SK-N-SH (cell line): ENCODE measurements around the gene GALNTL6. TPM values are rescaled to one million over a fixed set of nuclear protein-coding genes. Genes with fewer than 3 reads are reported as not detected.

Experiments used
- CTCF ChIA-PET: fragments of 300-600, 350-600 bp; formaldehyde crosslinking; extraction: SDS; loops from one replicate; lab custom pipeline; 2021; lab: Yijun Ruan, JAX
- POLR2A ChIA-PET: fragments of 350-600 bp; sonication (Branson Sonifier 250); formaldehyde crosslinking; extraction: SDS; loops from one replicate; lab custom pipeline; 2020; ENCODE audit warnings: antibody characterized with exemption, inconsistent platforms; lab: Yijun Ruan, JAX
- DNase-seq: peaks from one replicate; pipeline ENCODE4 v3.0.0; 2012
- H2AFZ ChIP-seq: fragments of 200-600 bp; sonication (generic); 2 replicates; pipeline ENCODE4 v1.8.1; 2016; ENCODE audit warnings: antibody characterized with exemption, mild to moderate bottlenecking, low read depth
- H3F3A ChIP-seq: fragments of 200-600 bp; sonication (generic); replicated peaks from 2 replicates; pipeline ENCODE3; 2016; ENCODE audit warnings: antibody characterized with exemption, mild to moderate bottlenecking; ENCODE audit not compliant: insufficient read depth
- H3K27ac ChIP-seq, 2 experiments: fragments of 200-500 bp in 1 of 2; fragments of 200-600 bp in 1 of 2; sonication (Bioruptor generic) in 1 of 2; sonication (generic), shearing (Covaris generic) in 1 of 2; 2 replicates each; pipeline versions ENCODE4 v1.5.1 to v1.6.1; 2014 to 2016; ENCODE audit warnings: low read depth in 2 of 2, inconsistent platforms in 1 of 2, low read length in 1 of 2, mild to moderate bottlenecking in 1 of 2, mixed read lengths in 1 of 2
- H3K27me3 ChIP-seq: fragments of 200-600 bp; sonication (generic), shearing (Covaris generic); 2 replicates; pipeline ENCODE4 v1.6.1; 2016; ENCODE audit warnings: mixed run types; ENCODE audit not compliant: insufficient read depth
- H3K36me3 ChIP-seq, 2 experiments: fragments of 200-500 bp in 1 of 2; fragments of 200-600 bp in 1 of 2; sonication (Bioruptor generic) in 1 of 2; sonication (generic) in 1 of 2; replicated peaks in 1 of 2; 2 replicates each; pipeline versions ENCODE3 to v1.5.1; 2014 to 2016; ENCODE audit warnings: low read length in 1 of 2, mild to moderate bottlenecking in 1 of 2; ENCODE audit not compliant: insufficient read depth in 2 of 2, control insufficient read depth in 1 of 2
- H3K4me1 ChIP-seq, 2 experiments: fragments of 200-500 bp in 1 of 2; fragments of 200-600 bp in 1 of 2; sonication (Bioruptor generic) in 1 of 2; sonication (generic), shearing (Covaris generic) in 1 of 2; 2 replicates each; pipeline versions ENCODE4 v1.5.1 to v1.6.1; 2014 to 2016; ENCODE audit warnings: low read depth in 1 of 2, low read length in 1 of 2, mixed run types in 1 of 2; ENCODE audit not compliant: insufficient read depth in 2 of 2, control insufficient read depth in 1 of 2
- H3K4me2 ChIP-seq: fragments of 200-600 bp; sonication (generic), shearing (Covaris generic); 2 replicates; pipeline ENCODE4 v1.6.1; 2017; ENCODE audit warnings: mixed run types
- H3K4me3 ChIP-seq, 2 experiments: fragments of 200-500 bp in 1 of 2; fragments of 200-600 bp in 1 of 2; sonication (Bioruptor generic) in 1 of 2; sonication (generic), shearing (Covaris generic) in 1 of 2; 2 replicates each; pipeline versions ENCODE4 v1.5.1 to v1.8.1; 2014 to 2016; ENCODE audit warnings: low read depth in 2 of 2, inconsistent platforms in 1 of 2, low read length in 1 of 2, mild to moderate bottlenecking in 1 of 2, mixed read lengths in 1 of 2, moderate library complexity in 1 of 2
- H3K79me2 ChIP-seq: fragments of 200-600 bp; sonication (generic); 2 replicates; pipeline ENCODE4 v1.8.1; 2017; ENCODE audit warnings: mild to moderate bottlenecking; ENCODE audit not compliant: insufficient read depth
- H3K9ac ChIP-seq: fragments of 200-600 bp; sonication (generic); 2 replicates; pipeline ENCODE4 v1.6.1; 2017; ENCODE audit warnings: mixed run types
- H3K9me2 ChIP-seq: fragments of 200-600 bp; sonication (generic); 2 replicates; pipeline ENCODE4 v1.6.1; 2017; ENCODE audit warnings: mixed run types
- H3K9me3 ChIP-seq: fragments of 200-600 bp; sonication (generic); 2 replicates; pipeline ENCODE4 v1.6.1; 2017; ENCODE audit warnings: mixed run types, mild to moderate bottlenecking, moderate library complexity
- H4K20me1 ChIP-seq: fragments of 200-600 bp; sonication (generic); 2 replicates; pipeline ENCODE4 v1.6.1; 2017; ENCODE audit warnings: mild to moderate bottlenecking, mixed run types; ENCODE audit not compliant: insufficient read depth
- CHD2 ChIP-seq: fragments of 150-350 bp; IDR thresholded peaks from 2 replicates; pipeline ENCODE4 v1.6.1; 2018; ENCODE audit warnings: low read length; ENCODE audit not compliant: partially characterized antibody
- EP300 ChIP-seq, 2 experiments: IDR thresholded peaks; 2 replicates each; pipeline versions ENCODE4 v1.4.0 to v1.6.1; 2012; ENCODE audit warnings: borderline replicate concordance in 1 of 2, low read depth in 1 of 2, low read length in 1 of 2
- FOSL2 ChIP-seq: IDR thresholded peaks from 2 replicates; pipeline ENCODE4 v1.4.0; 2012; ENCODE audit warnings: low read depth, mild to moderate bottlenecking, moderate library complexity, borderline replicate concordance
- FOXJ3 ChIP-seq: sonication (generic); formaldehyde crosslinking; IDR thresholded peaks from 2 replicates; pipeline ENCODE4 v1.5.1; 2020; ENCODE audit warnings: mild to moderate bottlenecking, missing genetic modification reagents
- FOXM1 ChIP-seq: IDR thresholded peaks from 2 replicates; pipeline ENCODE4 v1.4.0; 2012; ENCODE audit warnings: low read depth, mild to moderate bottlenecking
- GABPA ChIP-seq: IDR thresholded peaks from 2 replicates; pipeline ENCODE4 v1.4.0; 2012; ENCODE audit warnings: low read depth, mild to moderate bottlenecking
- MEF2A ChIP-seq: IDR thresholded peaks from 2 replicates; pipeline ENCODE4 v1.4.0; 2012; ENCODE audit warnings: low read depth, borderline replicate concordance
- NFIC ChIP-seq: IDR thresholded peaks from 2 replicates; pipeline ENCODE4 v1.4.0; 2012; ENCODE audit warnings: borderline replicate concordance
- NRF1 ChIP-seq: IDR thresholded peaks from 2 replicates; pipeline ENCODE4 v1.6.1; 2012; ENCODE audit warnings: low read depth, mild to moderate bottlenecking, low read length
- RAD21 ChIP-seq: IDR thresholded peaks from 2 replicates; pipeline ENCODE4 v1.6.1; 2012; ENCODE audit warnings: mild to moderate bottlenecking, low read length
- RCOR1 ChIP-seq: fragments of 150-350 bp; IDR thresholded peaks from 2 replicates; pipeline ENCODE4 v1.6.1; 2017; ENCODE audit warnings: antibody characterized with exemption, low read length
- RXRA ChIP-seq: IDR thresholded peaks from 2 replicates; pipeline ENCODE4 v1.4.0; 2012; ENCODE audit warnings: low read depth, mild to moderate bottlenecking, borderline replicate concordance
- SIN3A ChIP-seq: IDR thresholded peaks from 2 replicates; pipeline ENCODE4 v1.6.1; 2012; ENCODE audit warnings: low read depth, mild to moderate bottlenecking, low read length, moderate library complexity, borderline replicate concordance
- SMC3 ChIP-seq: IDR thresholded peaks from 2 replicates; pipeline ENCODE4 v1.6.1; 2012; ENCODE audit warnings: low read depth, low read length, improper control_type of control experiment
- TAF1 ChIP-seq: IDR thresholded peaks from 2 replicates; pipeline ENCODE4 v1.6.1; 2012; ENCODE audit warnings: low read depth, mild to moderate bottlenecking, low read length, moderate library complexity, borderline replicate concordance
- TCF12 ChIP-seq: IDR thresholded peaks from 2 replicates; pipeline ENCODE4 v1.4.0; 2012
- YY1 ChIP-seq: IDR thresholded peaks from 2 replicates; pipeline ENCODE4 v1.4.0; 2012; ENCODE audit warnings: low read depth, mild to moderate bottlenecking
- WGBS: methylation state at CpG from one replicate; pipeline ENCODE4 v1.1.6; 2017; ENCODE audit warnings: low lambda C conversion rate; 5-methylcytosine and 5-hydroxymethylcytosine counted together
- polyA plus RNA-seq, 3 experiments: library from polyadenylated mRNA; depleted of rRNA; stranded (reverse); fragments of >200 nt; gene quantifications; 2 replicates each; pipeline ENCODE4 v1.2.3, GENCODE V29; 2012
- TF ChIP-seq, protein P1 (sequence below): fragments of 150-350 bp; IDR thresholded peaks from 2 replicates; pipeline ENCODE4 v1.6.1; 2016; ENCODE audit warnings: mild to moderate bottlenecking, low read depth, low read length
- TF ChIP-seq, protein P2 (sequence below): IDR thresholded peaks from 2 replicates; pipeline ENCODE4 v1.6.1; 2012; ENCODE audit warnings: mild to moderate bottlenecking, low read depth, low read length, moderate library complexity
- TF ChIP-seq, protein P3 (sequence below): IDR thresholded peaks from 2 replicates; pipeline ENCODE4 v1.4.0; 2012; ENCODE audit warnings: low read depth
- TF ChIP-seq, protein P4 (sequence below): IDR thresholded peaks from 2 replicates; pipeline ENCODE4 v1.4.0; 2012; ENCODE audit warnings: low read depth, borderline replicate concordance
- TF ChIP-seq, protein P5 (sequence below): fragments of 150-350 bp; IDR thresholded peaks from 2 replicates; pipeline ENCODE4 v1.6.1; 2017; ENCODE audit warnings: antibody characterized with exemption, low read length, low read depth, borderline replicate concordance

GALNTL6 gene
- polyA plus RNA-seq, 1 of the 3 experiments (the other 2 are of a cell fraction) = 0.07 TPM

DNA sequence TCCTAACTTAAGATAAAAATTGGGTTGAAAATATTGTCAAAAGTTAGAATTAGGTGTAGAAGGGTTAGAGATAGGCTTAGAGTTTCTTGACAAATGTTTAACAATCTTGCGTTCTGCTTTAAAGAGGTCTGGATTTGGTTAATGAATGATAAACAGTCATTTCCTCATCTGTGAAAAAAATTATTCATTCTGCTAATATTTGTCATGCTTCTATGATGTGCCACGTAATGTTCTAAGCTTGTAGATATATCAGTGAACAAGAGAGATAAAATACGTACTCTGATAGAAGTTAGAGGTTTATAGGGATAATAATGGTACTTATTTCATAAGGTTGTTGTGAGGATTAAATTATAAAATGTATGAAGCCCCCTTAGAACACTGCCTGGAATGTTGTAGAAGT is 912.4 kb downstream of the GALNTL6 start:
- no peak overlapping the region for H3K4me3 ChIP-seq
- no peak for DNase-seq

DNA sequence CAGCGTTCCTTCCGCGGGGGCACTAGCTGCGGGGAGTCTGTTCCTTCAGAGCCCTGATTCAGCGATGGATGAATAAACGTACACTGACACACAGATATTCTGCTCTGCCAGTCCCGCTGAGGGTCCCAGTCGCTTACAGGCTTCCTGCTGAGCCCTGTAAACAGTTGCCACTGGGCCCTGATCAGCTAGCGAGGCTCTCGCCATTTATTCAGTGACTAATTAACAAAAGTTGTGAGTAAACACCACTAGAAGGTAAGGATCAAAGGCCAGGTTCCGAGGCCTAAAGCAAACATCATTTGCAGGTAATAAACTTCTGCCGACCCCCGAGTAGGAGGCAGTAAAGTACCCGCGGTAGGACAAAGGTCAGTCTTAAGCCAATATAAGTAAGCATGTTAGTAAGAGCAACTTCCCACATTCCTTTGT is 912.8 kb downstream of the GALNTL6 start:
- POLR2A ChIA-PET = no interaction called here
- H3F3A ChIP-seq = no peaks in the 10 kb centered on the region
- CTCF ChIA-PET = no interaction called here

More for the DNA sequence above, 912.4 kb downstream of the GALNTL6 start:
- Histone ChIP-seq H3K9me3 (no peaks in the 10 kb centered on the region), H3K36me3 (no peaks in the 10 kb centered on the region), H3K79me2 (no peaks in the 10 kb centered on the region), H3K4me1 (no peaks in the 10 kb centered on the region), H3K9me2 (no peaks in the 10 kb centered on the region), H2AFZ (peak overlapping the region; percentile 49; the same call in 1 of the 2 replicates), H3K9ac (no peak overlapping the region), H3K4me2 (no peak overlapping the region), H4K20me1 (no peaks in the 10 kb centered on the region), H3F3A (no peaks in the 10 kb centered on the region), H3K27ac (no peak overlapping the region), H3K27me3 (no peaks in the 10 kb centered on the region)
- WGBS = 26% methylated on average over 3 of the region's 3 CpGs
- TF ChIP-seq EP300 (IDR thresholded peaks at IDR 0.05; ENCODE audit: borderline replicate concordance in 1 of 2, low read depth in 1 of 2, low read length in 1 of 2) (no peak), RXRA (no peak), SIN3A (no peak), FOXM1 (no peak), TCF12 (no peak), RCOR1 (no peak), NRF1 (no peak), SMC3 (no peak), NFIC (no peak), TAF1 (no peak), CHD2 (no peak), GABPA (no peak), FOXJ3 (CRISPR knock-in tag) (no peak), MEF2A (no peak), RAD21 (no peak)
- TF ChIP-seq, protein P1, sequence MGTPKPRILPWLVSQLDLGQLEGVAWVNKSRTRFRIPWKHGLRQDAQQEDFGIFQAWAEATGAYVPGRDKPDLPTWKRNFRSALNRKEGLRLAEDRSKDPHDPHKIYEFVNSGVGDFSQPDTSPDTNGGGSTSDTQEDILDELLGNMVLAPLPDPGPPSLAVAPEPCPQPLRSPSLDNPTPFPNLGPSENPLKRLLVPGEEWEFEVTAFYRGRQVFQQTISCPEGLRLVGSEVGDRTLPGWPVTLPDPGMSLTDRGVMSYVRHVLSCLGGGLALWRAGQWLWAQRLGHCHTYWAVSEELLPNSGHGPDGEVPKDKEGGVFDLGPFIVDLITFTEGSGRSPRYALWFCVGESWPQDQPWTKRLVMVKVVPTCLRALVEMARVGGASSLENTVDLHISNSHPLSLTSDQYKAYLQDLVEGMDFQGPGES = no peak
- TF ChIP-seq, protein P2, sequence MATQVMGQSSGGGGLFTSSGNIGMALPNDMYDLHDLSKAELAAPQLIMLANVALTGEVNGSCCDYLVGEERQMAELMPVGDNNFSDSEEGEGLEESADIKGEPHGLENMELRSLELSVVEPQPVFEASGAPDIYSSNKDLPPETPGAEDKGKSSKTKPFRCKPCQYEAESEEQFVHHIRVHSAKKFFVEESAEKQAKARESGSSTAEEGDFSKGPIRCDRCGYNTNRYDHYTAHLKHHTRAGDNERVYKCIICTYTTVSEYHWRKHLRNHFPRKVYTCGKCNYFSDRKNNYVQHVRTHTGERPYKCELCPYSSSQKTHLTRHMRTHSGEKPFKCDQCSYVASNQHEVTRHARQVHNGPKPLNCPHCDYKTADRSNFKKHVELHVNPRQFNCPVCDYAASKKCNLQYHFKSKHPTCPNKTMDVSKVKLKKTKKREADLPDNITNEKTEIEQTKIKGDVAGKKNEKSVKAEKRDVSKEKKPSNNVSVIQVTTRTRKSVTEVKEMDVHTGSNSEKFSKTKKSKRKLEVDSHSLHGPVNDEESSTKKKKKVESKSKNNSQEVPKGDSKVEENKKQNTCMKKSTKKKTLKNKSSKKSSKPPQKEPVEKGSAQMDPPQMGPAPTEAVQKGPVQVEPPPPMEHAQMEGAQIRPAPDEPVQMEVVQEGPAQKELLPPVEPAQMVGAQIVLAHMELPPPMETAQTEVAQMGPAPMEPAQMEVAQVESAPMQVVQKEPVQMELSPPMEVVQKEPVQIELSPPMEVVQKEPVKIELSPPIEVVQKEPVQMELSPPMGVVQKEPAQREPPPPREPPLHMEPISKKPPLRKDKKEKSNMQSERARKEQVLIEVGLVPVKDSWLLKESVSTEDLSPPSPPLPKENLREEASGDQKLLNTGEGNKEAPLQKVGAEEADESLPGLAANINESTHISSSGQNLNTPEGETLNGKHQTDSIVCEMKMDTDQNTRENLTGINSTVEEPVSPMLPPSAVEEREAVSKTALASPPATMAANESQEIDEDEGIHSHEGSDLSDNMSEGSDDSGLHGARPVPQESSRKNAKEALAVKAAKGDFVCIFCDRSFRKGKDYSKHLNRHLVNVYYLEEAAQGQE = no peak
- TF ChIP-seq, protein P3, sequence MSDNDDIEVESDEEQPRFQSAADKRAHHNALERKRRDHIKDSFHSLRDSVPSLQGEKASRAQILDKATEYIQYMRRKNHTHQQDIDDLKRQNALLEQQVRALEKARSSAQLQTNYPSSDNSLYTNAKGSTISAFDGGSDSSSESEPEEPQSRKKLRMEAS = no peak
- POLR2A ChIA-PET = no interaction called here
- CTCF ChIA-PET = no interaction called here

More for the DNA sequence above, 912.8 kb downstream of the GALNTL6 start:
- no peak overlapping the region for H3K4me2 ChIP-seq
- no peaks in the 10 kb centered on the region for H3K36me3 ChIP-seq
- DNase-seq = no peak
- no peaks in the 10 kb centered on the region for H3K4me1 ChIP-seq
- TF ChIP-seq FOSL2 (no peak), RAD21 (no peak), YY1 (no peak), NRF1 (no peak)
- TF ChIP-seq, protein P4, sequence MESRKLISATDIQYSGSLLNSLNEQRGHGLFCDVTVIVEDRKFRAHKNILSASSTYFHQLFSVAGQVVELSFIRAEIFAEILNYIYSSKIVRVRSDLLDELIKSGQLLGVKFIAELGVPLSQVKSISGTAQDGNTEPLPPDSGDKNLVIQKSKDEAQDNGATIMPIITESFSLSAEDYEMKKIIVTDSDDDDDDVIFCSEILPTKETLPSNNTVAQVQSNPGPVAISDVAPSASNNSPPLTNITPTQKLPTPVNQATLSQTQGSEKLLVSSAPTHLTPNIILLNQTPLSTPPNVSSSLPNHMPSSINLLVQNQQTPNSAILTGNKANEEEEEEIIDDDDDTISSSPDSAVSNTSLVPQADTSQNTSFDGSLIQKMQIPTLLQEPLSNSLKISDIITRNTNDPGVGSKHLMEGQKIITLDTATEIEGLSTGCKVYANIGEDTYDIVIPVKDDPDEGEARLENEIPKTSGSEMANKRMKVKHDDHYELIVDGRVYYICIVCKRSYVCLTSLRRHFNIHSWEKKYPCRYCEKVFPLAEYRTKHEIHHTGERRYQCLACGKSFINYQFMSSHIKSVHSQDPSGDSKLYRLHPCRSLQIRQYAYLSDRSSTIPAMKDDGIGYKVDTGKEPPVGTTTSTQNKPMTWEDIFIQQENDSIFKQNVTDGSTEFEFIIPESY = no peak
- TF ChIP-seq, protein P5, sequence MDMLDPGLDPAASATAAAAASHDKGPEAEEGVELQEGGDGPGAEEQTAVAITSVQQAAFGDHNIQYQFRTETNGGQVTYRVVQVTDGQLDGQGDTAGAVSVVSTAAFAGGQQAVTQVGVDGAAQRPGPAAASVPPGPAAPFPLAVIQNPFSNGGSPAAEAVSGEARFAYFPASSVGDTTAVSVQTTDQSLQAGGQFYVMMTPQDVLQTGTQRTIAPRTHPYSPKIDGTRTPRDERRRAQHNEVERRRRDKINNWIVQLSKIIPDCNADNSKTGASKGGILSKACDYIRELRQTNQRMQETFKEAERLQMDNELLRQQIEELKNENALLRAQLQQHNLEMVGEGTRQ = no peak
- H3K9ac ChIP-seq = no peak overlapping the region
- H4K20me1 ChIP-seq = no peaks in the 10 kb centered on the region
- H3K27me3 ChIP-seq = no peaks in the 10 kb centered on the region
- no peaks in the 10 kb centered on the region for H3K79me2 ChIP-seq
- WGBS = 50% methylated on average over 15 of the region's 15 CpGs
- no peak overlapping the region for H2AFZ ChIP-seq
- H3K4me3 ChIP-seq = no peak overlapping the region
- no peak overlapping the region for H3K27ac ChIP-seq
- H3K9me3 ChIP-seq = no peaks in the 10 kb centered on the region
- H3K9me2 ChIP-seq = no peaks in the 10 kb centered on the region
